ENCODE results near the gene LIPK. TPM values are rescaled to one million over a fixed set of nuclear protein-coding genes. Genes with fewer than 3 reads are reported as not detected.

LIPK gene
- total RNA-seq, 4 donors from 2014 or later: not detected

DNA sequence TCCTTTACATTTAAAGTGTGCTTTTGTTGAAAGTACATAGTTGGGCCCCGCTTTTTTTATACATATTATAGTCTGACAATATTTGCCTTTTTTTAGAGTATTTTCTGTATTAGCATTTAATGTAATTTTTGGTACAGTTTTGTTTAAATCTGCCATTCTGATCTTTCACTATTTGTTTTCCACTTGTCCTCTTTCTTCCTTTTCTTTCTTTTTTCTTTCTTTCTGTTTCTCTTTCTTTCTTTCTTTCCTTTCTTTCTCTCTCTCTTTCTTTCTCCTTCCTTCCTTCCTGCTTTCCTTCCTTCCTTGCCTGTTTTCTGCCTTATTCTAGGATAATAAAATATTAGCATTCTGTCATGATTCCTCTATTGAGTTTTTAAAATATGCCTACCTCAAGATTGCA, 9.5 kb downstream of the LIPK start:
- H3K4me1 ChIP-seq: no peaks in the 10 kb centered on the region
- in situ Hi-C loops (cut with MboI; ENCODE audit: low sequenced_read_pairs in 4 of 4) (no loop called here), intact Hi-C loops (cut with DNase I; ENCODE audit: low total_unique reads) (no loop called here)
- H3K36me3 ChIP-seq: no peaks in the 10 kb centered on the region
- DNase-seq (no peak), ATAC-seq (no peak)
- TF ChIP-seq, protein P1, sequence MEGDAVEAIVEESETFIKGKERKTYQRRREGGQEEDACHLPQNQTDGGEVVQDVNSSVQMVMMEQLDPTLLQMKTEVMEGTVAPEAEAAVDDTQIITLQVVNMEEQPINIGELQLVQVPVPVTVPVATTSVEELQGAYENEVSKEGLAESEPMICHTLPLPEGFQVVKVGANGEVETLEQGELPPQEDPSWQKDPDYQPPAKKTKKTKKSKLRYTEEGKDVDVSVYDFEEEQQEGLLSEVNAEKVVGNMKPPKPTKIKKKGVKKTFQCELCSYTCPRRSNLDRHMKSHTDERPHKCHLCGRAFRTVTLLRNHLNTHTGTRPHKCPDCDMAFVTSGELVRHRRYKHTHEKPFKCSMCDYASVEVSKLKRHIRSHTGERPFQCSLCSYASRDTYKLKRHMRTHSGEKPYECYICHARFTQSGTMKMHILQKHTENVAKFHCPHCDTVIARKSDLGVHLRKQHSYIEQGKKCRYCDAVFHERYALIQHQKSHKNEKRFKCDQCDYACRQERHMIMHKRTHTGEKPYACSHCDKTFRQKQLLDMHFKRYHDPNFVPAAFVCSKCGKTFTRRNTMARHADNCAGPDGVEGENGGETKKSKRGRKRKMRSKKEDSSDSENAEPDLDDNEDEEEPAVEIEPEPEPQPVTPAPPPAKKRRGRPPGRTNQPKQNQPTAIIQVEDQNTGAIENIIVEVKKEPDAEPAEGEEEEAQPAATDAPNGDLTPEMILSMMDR (IDR thresholded peaks at IDR 0.05 in 4 of 5, conservative IDR thresholded peaks at IDR 0.05 in 1 of 5): no peak
- TF ChIP-seq POLR2A (IDR thresholded peaks at IDR 0.05): no peak
- no peaks in the 10 kb centered on the region for H3K9me3 ChIP-seq
- no peaks in the 10 kb centered on the region for H3K27me3 ChIP-seq
- H3K4me3 ChIP-seq: no peak overlapping the region
- no peak overlapping the region for H3K27ac ChIP-seq

DNA sequence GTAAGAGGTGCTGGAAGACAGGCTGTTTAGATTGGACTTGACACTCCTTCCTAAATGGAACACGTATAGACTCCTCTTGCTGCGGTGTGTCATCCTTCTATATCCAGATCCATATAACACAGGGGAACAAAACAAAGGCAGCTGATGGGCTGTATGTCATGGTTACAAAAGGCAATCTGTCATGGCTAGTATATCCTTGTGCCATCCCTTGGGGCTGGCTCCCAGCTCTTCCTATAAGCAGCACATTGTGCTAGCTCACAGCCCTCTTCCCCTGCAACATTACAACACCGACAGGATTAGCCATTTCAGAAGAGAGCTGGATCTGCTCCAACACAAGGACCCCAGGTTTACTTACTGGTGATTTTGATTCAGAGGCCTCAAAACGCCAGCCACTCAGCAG, 15.3 kb downstream of the LIPK start:
- intact Hi-C loops (cut with DNase I; ENCODE audit: low total_unique reads): no loop called here

DNA sequence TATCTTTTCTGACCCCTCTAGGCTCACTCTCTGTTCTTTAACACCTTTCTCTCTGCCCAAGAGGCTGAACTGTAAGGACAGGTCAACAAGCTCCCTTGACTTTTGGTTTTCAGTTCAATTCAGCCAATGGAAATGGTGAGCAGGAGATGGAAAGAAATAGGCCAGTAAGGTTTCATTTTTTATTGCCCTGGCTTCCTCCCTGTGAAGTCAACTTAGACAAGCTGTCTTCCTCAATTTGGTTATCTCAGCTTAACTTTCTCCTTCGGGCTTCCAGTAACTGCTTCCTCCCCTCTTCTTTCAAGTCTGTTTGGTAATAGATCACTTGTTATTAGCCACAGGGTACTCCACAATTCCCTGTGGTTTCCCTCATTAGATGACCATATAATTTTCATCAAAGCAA, 19.7 kb downstream of the LIPK start:
- intact Hi-C loops (cut with DNase I; ENCODE audit: low total_unique reads): no loop called here

More for the DNA sequence above, 15.3 kb downstream of the LIPK start:
- Histone ChIP-seq H3K27me3 (no peaks in the 10 kb centered on the region), H3K36me3 (no peaks in the 10 kb centered on the region), H3K27ac (no peak overlapping the region), H3K9me3 (no peaks in the 10 kb centered on the region), H3K4me1 (no peaks in the 10 kb centered on the region), H3K4me3 (no peak overlapping the region)
- DNase-seq (no peak), ATAC-seq (no peak)
- in situ Hi-C loops (cut with MboI; ENCODE audit: low sequenced_read_pairs in 4 of 4): no loop called here
- TF ChIP-seq, protein P1 (IDR thresholded peaks at IDR 0.05 in 4 of 5, conservative IDR thresholded peaks at IDR 0.05 in 1 of 5): no peak
- no peak for TF ChIP-seq POLR2A (IDR thresholded peaks at IDR 0.05)

DNA sequence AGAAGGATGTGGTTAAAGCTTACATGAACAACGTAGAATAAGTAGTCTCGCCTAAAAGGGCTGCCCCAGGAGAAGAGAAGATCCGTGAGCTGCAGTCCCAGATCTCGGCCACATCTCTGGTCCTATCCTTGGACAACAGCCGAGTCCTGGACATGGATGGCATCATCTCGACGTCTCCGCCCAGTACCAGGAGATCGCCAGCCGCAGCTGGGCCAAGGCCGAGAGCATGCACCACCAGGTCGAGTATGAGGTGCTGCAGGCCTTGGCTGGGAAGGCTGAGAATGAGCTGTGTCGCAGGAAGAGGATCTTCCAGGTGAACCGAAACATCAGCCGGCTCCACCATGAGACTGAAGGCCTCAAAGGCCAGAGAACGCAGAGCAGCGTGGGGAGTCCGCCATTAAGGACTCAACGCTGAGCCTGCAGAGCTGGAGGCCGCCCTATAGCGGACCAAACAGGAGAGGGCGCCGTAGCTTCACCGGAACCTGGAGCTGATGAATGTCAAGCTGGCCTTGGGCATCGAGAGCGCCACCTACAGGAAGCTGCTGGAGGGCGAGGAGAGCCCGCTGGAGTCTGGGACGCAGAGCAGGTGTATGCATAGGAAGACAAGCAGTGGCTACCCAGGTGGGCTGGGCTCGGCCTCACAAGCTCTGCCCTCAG, 22.2 kb downstream of the LIPK start:
- Histone ChIP-seq H3K36me3 (no peaks in the 10 kb centered on the region), H3K9me3 (no peaks in the 10 kb centered on the region), H3K27ac (no peak overlapping the region), H3K4me1 (no peaks in the 10 kb centered on the region), H3K27me3 (no peaks in the 10 kb centered on the region), H3K4me3 (no peak overlapping the region)
- ATAC-seq (no peak), DNase-seq (no peak)
- TF ChIP-seq POLR2A (IDR thresholded peaks at IDR 0.05): no peak
- TF ChIP-seq, protein P1 (IDR thresholded peaks at IDR 0.05 in 4 of 5, conservative IDR thresholded peaks at IDR 0.05 in 1 of 5): no peak
- intact Hi-C loops (cut with DNase I; ENCODE audit: low total_unique reads) (no loop called here), in situ Hi-C loops (cut with MboI; ENCODE audit: low sequenced_read_pairs in 4 of 4) (no loop called here)

More for the DNA sequence above, 19.7 kb downstream of the LIPK start:
- Histone ChIP-seq H3K27me3 (no peaks in the 10 kb centered on the region), H3K4me1 (no peaks in the 10 kb centered on the region), H3K4me3 (no peak overlapping the region), H3K9me3 (no peaks in the 10 kb centered on the region), H3K36me3 (no peaks in the 10 kb centered on the region), H3K27ac (no peak overlapping the region)
- DNase-seq (no peak), ATAC-seq (no peak)
- in situ Hi-C loops (cut with MboI; ENCODE audit: low sequenced_read_pairs in 4 of 4): no loop called here
- TF ChIP-seq POLR2A (IDR thresholded peaks at IDR 0.05): no peak
- TF ChIP-seq, protein P1 (IDR thresholded peaks at IDR 0.05 in 4 of 5, conservative IDR thresholded peaks at IDR 0.05 in 1 of 5): no peak

DNA sequence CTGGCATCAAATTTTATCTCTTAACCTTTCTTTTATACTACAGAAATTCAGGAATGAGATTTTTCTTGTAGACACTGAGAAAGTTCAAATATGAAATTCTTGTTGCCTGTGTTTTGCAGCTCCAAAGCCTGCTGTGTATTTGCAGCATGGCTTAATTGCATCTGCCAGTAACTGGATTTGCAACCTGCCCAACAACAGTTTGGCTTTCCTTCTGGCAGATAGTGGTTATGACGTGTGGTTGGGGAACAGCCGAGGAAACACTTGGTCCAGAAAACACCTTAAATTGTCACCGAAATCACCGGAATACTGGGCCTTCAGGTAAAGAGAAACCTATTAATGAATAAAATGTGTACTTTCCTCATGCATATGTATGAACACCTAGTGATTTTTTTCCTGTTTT, 24.8 kb downstream of the LIPK start:
- no peak for ATAC-seq
- H3K4me3 ChIP-seq: no peak overlapping the region

More for the DNA sequence above, 24.8 kb downstream of the LIPK start:
- in situ Hi-C loops (cut with MboI; ENCODE audit: low sequenced_read_pairs in 4 of 4) (no loop called here), intact Hi-C loops (cut with DNase I; ENCODE audit: low total_unique reads) (no loop called here)
- H3K9me3 ChIP-seq: no peaks in the 10 kb centered on the region
- no peaks in the 10 kb centered on the region for H3K4me1 ChIP-seq
- no peak overlapping the region for H3K27ac ChIP-seq
- no peak for DNase-seq
- no peak for TF ChIP-seq POLR2A (IDR thresholded peaks at IDR 0.05)
- TF ChIP-seq, protein P1 (IDR thresholded peaks at IDR 0.05 in 4 of 5, conservative IDR thresholded peaks at IDR 0.05 in 1 of 5): no peak
- H3K27me3 ChIP-seq: no peaks in the 10 kb centered on the region
- no peaks in the 10 kb centered on the region for H3K36me3 ChIP-seq

All from gastrocnemius medialis (tissue), 4 donors.